Central memory CD8-positive, alpha-beta T cell (primary cell): ENCODE data around the gene JAZF1.

Experiments used
- ATAC-seq: fragments of 150-1000 bp; cut with Tn5 transposase; replicated peaks from 2 replicates; pipeline ENCODE4 v1.10.0; 2022; ENCODE audit warnings: mild to moderate bottlenecking, moderate FRiP score, moderate number of reproducible peaks; ENCODE audit not compliant: poor library complexity, severe bottlenecking; ENCODE audit errors: extremely low read depth
- DNase-seq, 2 donors: peaks; one replicate each; pipeline ENCODE4 v3.0.0; 2021; ENCODE audit warnings: low spot score in 2 of 2
- H3K27ac Mint-ChIP-seq: one replicate; pipeline ENCODE4 v1.8.0; 2022; ENCODE audit warnings: low read depth, mild to moderate bottlenecking, moderate library complexity, mixed read lengths
- H3K27me3 Mint-ChIP-seq: one replicate; pipeline ENCODE4 v1.8.0; 2022; ENCODE audit warnings: mixed read lengths
- H3K36me3 Mint-ChIP-seq: one replicate; pipeline ENCODE4 v1.8.0; 2022; ENCODE audit warnings: mild to moderate bottlenecking, moderate library complexity, mixed read lengths; ENCODE audit not compliant: insufficient read depth
- H3K4me1 Mint-ChIP-seq: one replicate; pipeline ENCODE4 v1.8.0; 2022; ENCODE audit warnings: mixed read lengths
- H3K4me3 Mint-ChIP-seq: one replicate; pipeline ENCODE4 v1.8.0; 2022; ENCODE audit warnings: mild to moderate bottlenecking, moderate library complexity, mixed read lengths
- H3K9me3 Mint-ChIP-seq: one replicate; pipeline ENCODE4 v1.8.0; 2022; ENCODE audit warnings: mixed read lengths

The JAZF1 gene

GRCh38 chr7:27911920-27912319 lies 268.7 kb downstream of the JAZF1 start:
- ATAC-seq (no peak), DNase-seq (no peak)
- peaks cover 7% of the 10 kb centered on the region for H3K4me1 Mint-ChIP-seq
- H3K36me3 Mint-ChIP-seq: peaks cover 5% of the 10 kb centered on the region
- no peak overlapping the region for H3K27ac Mint-ChIP-seq
- H3K9me3 Mint-ChIP-seq: no peaks in the 10 kb centered on the region
- H3K4me3 Mint-ChIP-seq: no peak overlapping the region
- H3K27me3 Mint-ChIP-seq: no peaks in the 10 kb centered on the region

- DNase-seq (no peak), ATAC-seq (no peak)
- no peak overlapping the region for H3K27ac Mint-ChIP-seq
Observed at GRCh38 chr7:27910326-27910725, 270.3 kb downstream of the JAZF1 start.

GRCh38 chr7:27908534-27909165 lies 271.9 kb downstream of the JAZF1 start:
- no peaks in the 10 kb centered on the region for H3K9me3 Mint-ChIP-seq
- DNase-seq (no peak), ATAC-seq (no peak)
- H3K4me1 Mint-ChIP-seq: peaks cover 6% of the 10 kb centered on the region
- H3K27me3 Mint-ChIP-seq: no peaks in the 10 kb centered on the region
- H3K27ac Mint-ChIP-seq: no peak overlapping the region
- H3K36me3 Mint-ChIP-seq: peaks cover 2% of the 10 kb centered on the region
- H3K4me3 Mint-ChIP-seq: no peak overlapping the region

More at GRCh38 chr7:27910326-27910725, 270.3 kb downstream of the JAZF1 start:
- peaks cover 4% of the 10 kb centered on the region for H3K36me3 Mint-ChIP-seq
- no peaks in the 10 kb centered on the region for H3K9me3 Mint-ChIP-seq
- no peaks in the 10 kb centered on the region for H3K27me3 Mint-ChIP-seq
- no peak overlapping the region for H3K4me3 Mint-ChIP-seq
- H3K4me1 Mint-ChIP-seq: peaks cover 7% of the 10 kb centered on the region

GRCh38 chr7:27906385-27907091 lies 274.1 kb downstream of the JAZF1 start:
- Mint-ChIP-seq H3K9me3 (no peaks in the 10 kb centered on the region), H3K36me3 (peaks cover 3% of the 10 kb centered on the region), H3K4me3 (no peak overlapping the region), H3K4me1 (peaks cover 8% of the 10 kb centered on the region), H3K27ac (peak overlapping the region; percentile 7), H3K27me3 (no peaks in the 10 kb centered on the region)
- ATAC-seq: no peak
- no peak for DNase-seq

- Mint-ChIP-seq H3K27me3 (no peaks in the 10 kb centered on the region), H3K4me1 (peaks cover 8% of the 10 kb centered on the region), H3K27ac (no peak overlapping the region), H3K9me3 (no peaks in the 10 kb centered on the region), H3K36me3 (peaks cover 3% of the 10 kb centered on the region), H3K4me3 (no peak overlapping the region)
- ATAC-seq: no peak
- DNase-seq: no peak
Observed at GRCh38 chr7:27905951-27906350, 274.6 kb downstream of the JAZF1 start.

GRCh38 chr7:27901028-27901760 lies 279.4 kb downstream of the JAZF1 start:
- H3K27ac Mint-ChIP-seq: peak overlapping the region; percentile 67
- DNase-seq: no peak
- peaks cover 1% of the 10 kb centered on the region for H3K36me3 Mint-ChIP-seq
- H3K9me3 Mint-ChIP-seq: no peaks in the 10 kb centered on the region
- no peaks in the 10 kb centered on the region for H3K27me3 Mint-ChIP-seq
- peak overlapping the region; percentile 45 for H3K4me3 Mint-ChIP-seq
- peak; percentile 49 for ATAC-seq
- peaks cover 40% of the 10 kb centered on the region for H3K4me1 Mint-ChIP-seq

- no peaks in the 10 kb centered on the region for H3K9me3 Mint-ChIP-seq
- H3K4me3 Mint-ChIP-seq: peak overlapping the region; percentile 37
- H3K27me3 Mint-ChIP-seq: no peaks in the 10 kb centered on the region
- H3K36me3 Mint-ChIP-seq: peaks cover 3% of the 10 kb centered on the region
- ATAC-seq (no peak), DNase-seq (no peak)
- H3K4me1 Mint-ChIP-seq: peaks cover 48% of the 10 kb centered on the region
- peak overlapping the region; percentile 85 for H3K27ac Mint-ChIP-seq
Observed at GRCh38 chr7:27900006-27900405, 280.6 kb downstream of the JAZF1 start.

- Mint-ChIP-seq H3K27ac (peak overlapping the region; percentile 85), H3K36me3 (peaks cover 3% of the 10 kb centered on the region), H3K4me1 (peaks cover 48% of the 10 kb centered on the region), H3K4me3 (peak overlapping the region; percentile 37), H3K27me3 (no peaks in the 10 kb centered on the region), H3K9me3 (no peaks in the 10 kb centered on the region)
- ATAC-seq: peak; percentile 81
- peak in 1 of 2 donors; percentile 19 for DNase-seq
Observed at GRCh38 chr7:27899601-27900000, 281.0 kb downstream of the JAZF1 start.

- no peak for DNase-seq
- Mint-ChIP-seq H3K4me3 (no peak overlapping the region), H3K27ac (no peak overlapping the region), H3K27me3 (no peaks in the 10 kb centered on the region), H3K4me1 (peaks cover 41% of the 10 kb centered on the region), H3K36me3 (peaks cover 9% of the 10 kb centered on the region), H3K9me3 (no peaks in the 10 kb centered on the region)
- ATAC-seq: no peak
Observed at GRCh38 chr7:27897441-27897847, 283.2 kb downstream of the JAZF1 start.

- no peak overlapping the region for H3K4me3 Mint-ChIP-seq
- peaks cover 8% of the 10 kb centered on the region for H3K36me3 Mint-ChIP-seq
- H3K27ac Mint-ChIP-seq: no peak overlapping the region
- no peaks in the 10 kb centered on the region for H3K27me3 Mint-ChIP-seq
- H3K4me1 Mint-ChIP-seq: peaks cover 41% of the 10 kb centered on the region
- no peak for DNase-seq
- no peak for ATAC-seq
- no peaks in the 10 kb centered on the region for H3K9me3 Mint-ChIP-seq
Observed at GRCh38 chr7:27897001-27897400, 283.6 kb downstream of the JAZF1 start.

GRCh38 chr7:27895551-27895950 lies 285.0 kb downstream of the JAZF1 start:
- ATAC-seq (no peak), DNase-seq (no peak)
- Mint-ChIP-seq H3K4me3 (no peak overlapping the region), H3K27me3 (no peaks in the 10 kb centered on the region), H3K9me3 (no peaks in the 10 kb centered on the region), H3K27ac (no peak overlapping the region), H3K4me1 (peaks cover 41% of the 10 kb centered on the region), H3K36me3 (peaks cover 8% of the 10 kb centered on the region)

- H3K4me1 Mint-ChIP-seq: peaks cover 4% of the 10 kb centered on the region
- H3K36me3 Mint-ChIP-seq: peaks cover 8% of the 10 kb centered on the region
- no peaks in the 10 kb centered on the region for H3K9me3 Mint-ChIP-seq
- no peak for ATAC-seq
- no peak for DNase-seq
- H3K4me3 Mint-ChIP-seq: no peak overlapping the region
- no peaks in the 10 kb centered on the region for H3K27me3 Mint-ChIP-seq
- no peak overlapping the region for H3K27ac Mint-ChIP-seq
Observed at GRCh38 chr7:27890205-27890849, 290.3 kb downstream of the JAZF1 start.
